WI38 (cell line): ENCODE data around the gene MAT1A.

Experiments used
- H3K4me3 ChIP-seq: 2 replicates; pipeline ENCODE4 v1.5.1; 2011; ENCODE audit warnings: low read depth, mild to moderate bottlenecking, control low read depth, low read length
- CTCF ChIP-seq: IDR thresholded peaks from 2 replicates; pipeline ENCODE4 v1.5.1; 2012; ENCODE audit warnings: low read depth, mild to moderate bottlenecking, control low read depth, low read length

The MAT1A gene

GRCh38 chr10:80277016-80277415, 12.4 kb downstream of the MAT1A start:
- H3K4me3 ChIP-seq, result no peak overlapping the region
- no peak for TF ChIP-seq CTCF

- no peak for TF ChIP-seq CTCF
- H3K4me3 ChIP-seq, result no peak overlapping the region
Observed at GRCh38 chr10:80276335-80276734, 13.1 kb downstream of the MAT1A start.

GRCh38 chr10:80275756-80276155, 13.7 kb downstream of the MAT1A start:
- TF ChIP-seq CTCF, result no peak

GRCh38 chr10:80275135-80275498, 14.3 kb downstream of the MAT1A start:
- H3K4me3 ChIP-seq, result no peak overlapping the region
- TF ChIP-seq CTCF, result no peak

More at GRCh38 chr10:80275756-80276155, 13.7 kb downstream of the MAT1A start:
- H3K4me3 ChIP-seq, result no peak overlapping the region

GRCh38 chr10:80274396-80275134, 14.9 kb downstream of the MAT1A start:
- no peak overlapping the region for H3K4me3 ChIP-seq
- TF ChIP-seq CTCF, result no peak

GRCh38 chr10:80273523-80274170, 15.8 kb downstream of the MAT1A start:
- TF ChIP-seq CTCF, result no peak
- H3K4me3 ChIP-seq, result no peak overlapping the region

- no peak overlapping the region for H3K4me3 ChIP-seq
- TF ChIP-seq CTCF, result no peak
Observed at GRCh38 chr10:80272793-80273522, 16.5 kb downstream of the MAT1A start.
